ENCODE data around the gene WASF2. TPM values are rescaled to one million over a fixed set of nuclear protein-coding genes. Genes with fewer than 3 reads are reported as not detected.

The WASF2 gene
- total RNA-seq, 1 experiment from 2014 or later = 20.7 TPM

GRCh38 chr1:27517907-27518718, 28.1 kb upstream of the WASF2 start:
- no peak overlapping the region for H3K9ac ChIP-seq (ENCODE audit: low read length)
- POLR2A ChIA-PET (ENCODE audit: unreplicated experiment) = no interaction called here
- no peak for ATAC-seq
- H3K4me1 ChIP-seq (ENCODE audit: insufficient read depth, low read length) = peaks cover 26% of the 10 kb centered on the region
- peak overlapping the region; percentile 59 for H3K27ac ChIP-seq (ENCODE audit: low read length)
- H3K4me2 ChIP-seq (ENCODE audit: low read length) = peak overlapping the region; percentile 41; the same call in 1 of the 2 replicates
- no peaks in the 10 kb centered on the region for H3F3A ChIP-seq (ENCODE audit: low read length, unreplicated experiment)
- TF ChIP-seq CTCF (conservative IDR thresholded peaks at IDR 0.05; ENCODE audit: low read depth, low read length) (no peak), EZH2phosphoT487 (IDR thresholded peaks at IDR 0.05; ENCODE audit: borderline replicate concordance, low read length) (no peak), EZH2 (IDR thresholded peaks at IDR 0.05; ENCODE audit: low read length, unreplicated experiment) (no peak)
- no peaks in the 10 kb centered on the region for H3K79me2 ChIP-seq (ENCODE audit: low read length)
- no peaks in the 10 kb centered on the region for H4K20me1 ChIP-seq (ENCODE audit: low read length)
- no peaks in the 10 kb centered on the region for H3K27me3 ChIP-seq (ENCODE audit: low read length)
- CTCF ChIA-PET = no interaction called here
- no peaks in the 10 kb centered on the region for H3K9me3 ChIP-seq (ENCODE audit: low read length)
- BruUV-seq (replicated peaks) = no TSS peak
- peak overlapping the region; percentile 61 for H2AFZ ChIP-seq (ENCODE audit: low read length)
- intact Hi-C loops (cut with micrococcal nuclease) = no loop called here
- H3K9me2 ChIP-seq (replicated peaks; ENCODE audit: low read length) = no peaks in the 10 kb centered on the region
- H3K36me3 ChIP-seq (ENCODE audit: low read depth, low read length) = no peaks in the 10 kb centered on the region
- peak; percentile 53 for DNase-seq
- H3K4me3 ChIP-seq (ENCODE audit: low read length) = no peak overlapping the region

GRCh38 chr1:27517301-27517700, 27.3 kb upstream of the WASF2 start:
- H3K4me1 ChIP-seq (ENCODE audit: insufficient read depth, low read length) = peaks cover 18% of the 10 kb centered on the region
- H3K27ac ChIP-seq (ENCODE audit: low read length) = peak overlapping the region; percentile 59
- H3K4me3 ChIP-seq (ENCODE audit: low read length) = no peak overlapping the region
- no peaks in the 10 kb centered on the region for H3K9me3 ChIP-seq (ENCODE audit: low read length)
- TF ChIP-seq EZH2phosphoT487 (IDR thresholded peaks at IDR 0.05; ENCODE audit: borderline replicate concordance, low read length) (no peak), EZH2 (IDR thresholded peaks at IDR 0.05; ENCODE audit: low read length, unreplicated experiment) (no peak), CTCF (conservative IDR thresholded peaks at IDR 0.05; ENCODE audit: low read depth, low read length) (no peak)
- ChIA-PET CTCF (no interaction called here), POLR2A (ENCODE audit: unreplicated experiment) (no interaction called here)
- no peaks in the 10 kb centered on the region for H3K27me3 ChIP-seq (ENCODE audit: low read length)
- BruUV-seq (replicated peaks) = no TSS peak
- no peaks in the 10 kb centered on the region for H3K36me3 ChIP-seq (ENCODE audit: low read depth, low read length)
- intact Hi-C loops (cut with micrococcal nuclease) = no loop called here
- H4K20me1 ChIP-seq (ENCODE audit: low read length) = no peaks in the 10 kb centered on the region
- no peaks in the 10 kb centered on the region for H3K79me2 ChIP-seq (ENCODE audit: low read length)
- H3K4me2 ChIP-seq (ENCODE audit: low read length) = 0 out of 2 replicates have a peak overlapping the region, but pooled peaks have one; percentile 15
- no peak overlapping the region for H3K9ac ChIP-seq (ENCODE audit: low read length)
- DNase-seq (peak; percentile 47), ATAC-seq (peak; percentile 59)
- no peaks in the 10 kb centered on the region for H3K9me2 ChIP-seq (replicated peaks; ENCODE audit: low read length)
- peak overlapping the region; percentile 22; the same call in 1 of the 2 replicates for H2AFZ ChIP-seq (ENCODE audit: low read length)
- H3F3A ChIP-seq (ENCODE audit: low read length, unreplicated experiment) = no peaks in the 10 kb centered on the region

- H3K9ac ChIP-seq (ENCODE audit: low read length) = no peak overlapping the region
- H3K9me3 ChIP-seq (ENCODE audit: low read length) = no peaks in the 10 kb centered on the region
- H3K4me1 ChIP-seq (ENCODE audit: insufficient read depth, low read length) = peaks cover 13% of the 10 kb centered on the region
- H3K27ac ChIP-seq (ENCODE audit: low read length) = no peak overlapping the region
- DNase-seq (no peak), ATAC-seq (no peak)
- no peaks in the 10 kb centered on the region for H3K36me3 ChIP-seq (ENCODE audit: low read depth, low read length)
- TF ChIP-seq CTCF (conservative IDR thresholded peaks at IDR 0.05; ENCODE audit: low read depth, low read length) (no peak), EZH2phosphoT487 (IDR thresholded peaks at IDR 0.05; ENCODE audit: borderline replicate concordance, low read length) (no peak), EZH2 (IDR thresholded peaks at IDR 0.05; ENCODE audit: low read length, unreplicated experiment) (no peak)
- BruUV-seq (replicated peaks) = no TSS peak
- H3K4me2 ChIP-seq (ENCODE audit: low read length) = no peak overlapping the region
- H3K4me3 ChIP-seq (ENCODE audit: low read length) = no peak overlapping the region
- H3K79me2 ChIP-seq (ENCODE audit: low read length) = no peaks in the 10 kb centered on the region
- H3K9me2 ChIP-seq (replicated peaks; ENCODE audit: low read length) = no peaks in the 10 kb centered on the region
- no peaks in the 10 kb centered on the region for H4K20me1 ChIP-seq (ENCODE audit: low read length)
- intact Hi-C loops (cut with micrococcal nuclease) = no loop called here
- H3K27me3 ChIP-seq (ENCODE audit: low read length) = no peaks in the 10 kb centered on the region
- POLR2A ChIA-PET (ENCODE audit: unreplicated experiment) = no interaction called here
- no peak overlapping the region for H2AFZ ChIP-seq (ENCODE audit: low read length)
- no peaks in the 10 kb centered on the region for H3F3A ChIP-seq (ENCODE audit: low read length, unreplicated experiment)
- CTCF ChIA-PET = no interaction called here
Observed at GRCh38 chr1:27515626-27516025, 25.7 kb upstream of the WASF2 start.

Data from PC-3 (cell line).